Stimulated activated CD4-positive, alpha-beta T cell treated with anti-CD3 and anti-CD28 coated beads, Interleukin-4, amount 100 ng/mL, for 24 hours (primary cell): Measurements from ENCODE around the gene KLHL17.
"Not testable (repeated sequence)": the region's sequence is repeated elsewhere in the genome, so short reads cannot be mapped to it uniquely, and the experiment has no call there.

Experiments
- DNase-seq: peaks from one replicate; pipeline ENCODE4 v3.0.0-alpha.2; 2020

KLHL17 gene

GRCh38 chr1:937521-937920 lies 22.9 kb upstream of the KLHL17 start:
- DNase-seq: no peak

- DNase-seq: no peak
Observed at GRCh38 chr1:938088-938683, 22.2 kb upstream of the KLHL17 start.

GRCh38 chr1:938711-939489 lies 21.5 kb upstream of the KLHL17 start:
- no peak for DNase-seq

- no peak for DNase-seq
Observed at GRCh38 chr1:939511-940106, 20.8 kb upstream of the KLHL17 start.

GRCh38 chr1:940107-941014 lies 20.0 kb upstream of the KLHL17 start:
- no peak for DNase-seq

GRCh38 chr1:941015-941587 lies 19.3 kb upstream of the KLHL17 start:
- DNase-seq: no peak

- no peak for DNase-seq
Observed at GRCh38 chr1:941588-942383, 18.6 kb upstream of the KLHL17 start.

GRCh38 chr1:942411-942821 lies 18.0 kb upstream of the KLHL17 start:
- no peak for DNase-seq

- no peak for DNase-seq
Observed at GRCh38 chr1:942864-943533, 17.4 kb upstream of the KLHL17 start.

- DNase-seq: no peak
Observed at GRCh38 chr1:943545-944340, 16.6 kb upstream of the KLHL17 start.

- no peak for DNase-seq
Observed at GRCh38 chr1:944341-945325, 15.8 kb upstream of the KLHL17 start.

GRCh38 chr1:945688-946556 lies 14.5 kb upstream of the KLHL17 start:
- no peak for DNase-seq

- DNase-seq: not testable (repeated sequence)
Observed at GRCh38 chr1:946811-947210, 13.6 kb upstream of the KLHL17 start.

GRCh38 chr1:947958-948357 lies 12.4 kb upstream of the KLHL17 start:
- DNase-seq: no peak

- no peak for DNase-seq
Observed at GRCh38 chr1:950268-950667, 10.1 kb upstream of the KLHL17 start.

- DNase-seq: no peak
Observed at GRCh38 chr1:950881-951280, 9.5 kb upstream of the KLHL17 start.

- no peak for DNase-seq
Observed at GRCh38 chr1:951364-951763, 9.0 kb upstream of the KLHL17 start.

- no peak for DNase-seq
Observed at GRCh38 chr1:952201-952600, 8.2 kb upstream of the KLHL17 start.
